GM19455 (cell line): ENCODE data around the gene UVRAG.

Experiments used
- ATAC-seq: cut with Tn5 transposase; IDR thresholded peaks from one replicate; pipeline ENCODE4 v1.9.1; 2021; ENCODE audit not compliant: unreplicated experiment

Gene UVRAG

GRCh38 chr11:75996523-75997442 is 181.8 kb downstream of the UVRAG start:
- no peak for ATAC-seq

- ATAC-seq: no peak
These were observed 189.4 kb downstream of the UVRAG start for GRCh38 chr11:76004400-76004799.

DNA sequence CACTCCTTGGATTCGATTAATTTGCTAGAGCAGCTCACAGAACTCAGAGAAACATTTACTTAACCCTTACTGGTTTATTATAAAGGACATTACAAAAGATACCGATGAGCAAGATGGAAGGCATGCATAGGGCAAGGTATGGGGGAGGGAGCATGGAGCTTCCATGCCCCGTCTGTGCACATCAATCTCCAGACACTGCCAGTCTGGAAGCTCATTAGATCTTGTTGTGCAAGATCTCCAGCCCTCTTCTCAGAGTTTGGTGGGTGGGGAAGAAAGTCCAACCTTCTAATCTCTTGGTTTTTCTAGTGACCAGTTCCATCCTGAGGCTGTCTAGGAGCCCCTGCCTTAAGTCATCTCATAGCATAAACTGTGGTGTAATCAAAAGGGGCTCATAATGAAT is 190.7 kb downstream of the UVRAG start:
- no peak for ATAC-seq

- ATAC-seq: no peak
These were observed 192.2 kb downstream of the UVRAG start for GRCh38 chr11:76007166-76007565.

DNA sequence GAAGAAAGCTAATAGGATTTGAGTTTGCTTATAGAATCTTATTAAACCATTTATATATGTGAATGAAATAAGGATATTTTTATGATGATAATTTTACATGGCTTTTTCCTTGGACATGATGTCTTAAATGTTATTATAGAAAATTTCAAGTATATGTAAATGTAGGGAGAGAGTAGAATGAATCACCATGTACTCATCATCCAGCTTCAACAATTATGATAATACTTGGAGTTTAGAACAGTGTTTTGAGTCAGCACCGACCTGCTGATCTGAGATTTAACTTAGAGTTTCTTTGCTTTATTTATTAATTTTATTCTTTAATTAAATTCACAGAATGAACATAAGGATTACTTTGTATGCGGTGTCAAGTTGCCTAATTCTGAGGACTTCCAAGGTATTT is 193.5 kb downstream of the UVRAG start:
- ATAC-seq: no peak

- ATAC-seq: no peak
These were observed 195.0 kb downstream of the UVRAG start for GRCh38 chr11:76010051-76010450.

DNA sequence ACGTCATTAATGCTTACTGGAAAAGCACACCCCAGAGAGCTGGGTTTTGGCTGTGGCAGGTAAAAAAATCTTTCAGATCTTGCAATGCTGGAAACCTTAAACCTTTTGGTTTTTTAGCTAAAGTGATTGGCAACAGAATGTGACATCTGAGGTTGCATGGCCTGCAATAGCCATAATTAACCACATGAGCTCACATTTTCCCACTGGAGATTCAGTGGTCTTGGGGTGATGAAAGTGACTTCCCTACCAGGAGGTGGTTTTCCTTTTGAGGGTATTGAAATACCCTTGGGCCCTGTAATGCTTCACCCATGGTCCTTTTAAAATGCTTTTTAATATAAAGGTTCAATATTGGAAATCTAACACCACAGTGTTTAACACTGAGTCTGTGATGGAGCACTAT is 198.5 kb downstream of the UVRAG start:
- no peak for ATAC-seq

DNA sequence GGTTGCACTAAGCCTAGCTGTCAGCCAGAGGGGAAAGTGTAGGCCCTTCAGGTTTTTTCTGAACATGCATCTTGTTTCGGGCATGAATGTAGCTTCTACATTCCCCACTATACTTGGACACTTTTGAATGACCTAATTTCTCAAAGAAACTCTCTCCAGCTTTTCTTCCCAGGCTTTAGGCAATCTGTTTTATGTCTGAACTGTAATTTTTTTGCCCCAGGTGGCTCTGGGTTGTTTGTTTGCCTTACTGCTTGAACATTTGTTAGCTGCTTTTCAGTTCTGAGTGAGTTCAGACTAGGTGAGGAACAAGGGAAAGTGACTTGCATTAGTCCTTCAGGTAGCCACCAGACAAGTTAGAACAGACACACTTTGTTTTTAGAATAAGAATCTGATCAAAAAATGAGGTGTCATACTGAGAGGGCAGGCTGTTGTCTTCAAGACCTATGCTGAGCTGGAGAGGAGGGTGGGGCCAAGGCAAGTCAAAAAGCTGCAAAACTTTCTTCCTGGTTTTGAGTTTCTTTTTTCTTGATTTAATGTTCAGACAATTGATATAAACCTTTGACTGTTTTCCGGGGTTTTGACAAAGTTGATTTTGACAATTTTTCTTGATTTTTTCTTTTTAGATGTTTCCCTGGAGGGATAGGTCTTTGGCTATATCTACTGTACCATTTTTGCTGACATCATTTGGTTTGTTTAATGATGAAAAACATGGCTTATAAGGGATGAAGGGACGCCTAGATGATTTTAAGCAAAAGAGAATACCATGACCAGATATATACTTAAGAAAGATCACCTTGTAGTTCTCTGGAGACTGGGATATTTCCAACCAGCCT is 208.4 kb downstream of the UVRAG start:
- ATAC-seq: no peak

DNA sequence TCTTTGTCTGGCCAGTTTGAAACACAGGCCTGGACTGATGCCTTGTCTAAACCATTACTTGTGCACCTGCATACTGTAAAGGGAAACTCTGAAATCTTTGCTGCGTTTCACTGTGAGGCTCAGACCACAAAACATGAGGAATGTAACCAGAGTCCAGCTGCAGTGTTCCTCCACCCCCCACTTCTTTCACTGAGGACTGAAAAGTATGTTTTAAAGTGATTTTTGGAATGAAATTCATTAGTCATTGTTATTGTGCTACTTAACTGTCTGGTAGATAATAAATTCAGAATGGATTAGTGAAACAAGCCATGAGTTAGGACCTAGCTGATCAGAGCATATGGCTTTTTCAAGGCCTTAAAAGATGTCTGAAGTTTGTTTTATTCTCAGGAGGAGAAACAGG is 210.1 kb downstream of the UVRAG start:
- no peak for ATAC-seq

DNA sequence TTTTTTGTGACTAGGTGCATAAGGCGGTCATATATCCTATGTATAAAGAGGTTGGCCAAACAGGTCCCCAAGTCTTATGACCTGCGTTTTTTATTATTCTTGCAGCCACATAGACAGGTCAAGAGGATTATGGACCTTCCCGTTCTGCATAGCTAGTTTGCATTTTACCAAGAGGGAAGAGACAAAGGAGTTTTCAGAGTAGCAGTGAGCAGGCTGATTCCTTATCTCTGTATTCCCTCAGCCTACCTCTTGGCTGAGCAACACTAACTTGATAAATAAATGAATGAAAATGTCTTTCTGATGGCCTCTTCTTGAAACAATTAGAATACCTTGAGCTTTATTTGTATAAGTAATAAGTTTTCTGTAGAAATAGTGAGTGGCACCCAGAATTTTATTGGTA is 210.8 kb downstream of the UVRAG start:
- ATAC-seq: no peak

DNA sequence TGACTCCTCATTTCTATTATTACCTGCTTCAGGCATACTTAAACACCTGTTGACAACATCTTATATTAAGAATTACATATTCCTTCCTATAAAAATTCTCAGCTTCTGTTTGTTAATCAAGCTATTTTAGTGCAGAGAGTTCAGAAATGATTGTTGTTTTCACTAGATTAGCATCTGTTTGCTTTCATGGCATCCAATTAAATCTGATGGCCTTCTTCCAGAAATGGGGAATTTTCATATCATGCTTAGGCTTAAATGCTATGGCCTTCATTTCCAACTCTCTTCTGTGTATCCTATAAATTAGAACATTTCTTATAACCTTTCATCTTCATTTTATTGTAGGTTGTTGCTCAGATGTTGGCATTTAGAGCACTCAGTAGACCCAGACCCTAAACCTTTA is 211.3 kb downstream of the UVRAG start:
- ATAC-seq: no peak

DNA sequence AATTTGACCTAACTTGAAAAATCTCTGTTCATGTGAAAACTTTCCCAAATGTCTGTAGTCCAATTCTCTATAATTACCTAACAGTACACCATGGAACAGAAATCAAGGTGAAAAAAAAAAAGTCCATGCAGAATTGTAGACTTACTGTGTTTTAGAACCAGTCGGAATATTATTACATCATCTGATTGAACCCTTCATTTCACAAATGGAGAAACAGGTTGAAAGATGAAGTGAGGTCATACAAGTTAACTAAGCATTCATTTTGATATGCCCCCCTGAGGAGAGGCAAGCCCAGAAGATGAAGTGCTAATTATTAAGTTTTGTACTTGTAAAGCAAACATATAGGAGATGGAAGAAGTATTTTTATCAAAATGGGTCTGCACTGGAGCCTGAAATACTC is 211.9 kb downstream of the UVRAG start:
- no peak for ATAC-seq

DNA sequence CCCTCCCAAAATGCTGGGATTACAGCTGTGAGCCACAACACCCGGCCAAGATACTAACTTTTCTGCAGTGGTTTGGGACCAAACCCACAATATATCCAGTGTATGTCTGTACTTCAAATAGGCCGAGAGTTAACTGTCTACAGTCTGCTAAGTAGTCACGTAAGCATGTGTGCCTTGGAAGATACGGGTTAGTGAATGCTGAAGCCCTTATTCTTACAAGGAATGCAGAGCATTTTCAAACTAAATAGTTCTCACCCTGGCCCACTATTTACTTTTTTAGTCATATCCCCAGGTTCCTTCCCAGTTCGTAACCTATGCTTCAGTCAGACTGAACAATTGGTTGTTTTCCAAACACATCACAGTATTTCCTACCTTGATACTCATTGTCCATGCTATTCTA is 215.3 kb downstream of the UVRAG start:
- no peak for ATAC-seq

DNA sequence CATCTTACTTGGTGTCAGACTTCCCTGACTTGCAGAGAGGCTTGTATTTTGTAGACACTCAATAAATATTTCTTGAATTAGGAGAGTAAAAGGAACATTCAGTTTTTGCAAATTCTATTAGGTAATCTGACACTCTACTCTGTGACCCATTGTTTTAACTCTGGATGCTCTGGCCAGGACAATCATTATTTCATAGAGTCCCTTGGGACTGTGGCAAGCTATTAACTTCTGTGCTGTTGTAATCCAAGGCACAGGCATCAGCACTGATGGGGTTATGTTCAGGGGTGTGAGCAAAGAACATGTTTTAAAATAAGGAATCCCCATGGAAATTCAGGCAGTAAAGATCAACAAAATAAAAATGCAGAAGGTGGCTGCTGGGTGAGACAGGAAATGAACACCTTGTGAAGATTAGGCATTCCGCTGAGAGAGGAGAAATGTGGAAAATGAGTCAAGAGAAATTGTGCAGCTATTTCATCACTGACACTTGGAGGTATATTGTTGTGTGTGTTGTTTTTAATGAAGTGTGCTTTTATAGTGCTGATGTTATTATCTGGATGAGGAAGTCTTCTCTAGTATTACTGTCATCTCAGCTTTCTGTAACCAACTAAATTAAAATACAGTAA is 216.1 kb downstream of the UVRAG start:
- ATAC-seq: no peak

DNA sequence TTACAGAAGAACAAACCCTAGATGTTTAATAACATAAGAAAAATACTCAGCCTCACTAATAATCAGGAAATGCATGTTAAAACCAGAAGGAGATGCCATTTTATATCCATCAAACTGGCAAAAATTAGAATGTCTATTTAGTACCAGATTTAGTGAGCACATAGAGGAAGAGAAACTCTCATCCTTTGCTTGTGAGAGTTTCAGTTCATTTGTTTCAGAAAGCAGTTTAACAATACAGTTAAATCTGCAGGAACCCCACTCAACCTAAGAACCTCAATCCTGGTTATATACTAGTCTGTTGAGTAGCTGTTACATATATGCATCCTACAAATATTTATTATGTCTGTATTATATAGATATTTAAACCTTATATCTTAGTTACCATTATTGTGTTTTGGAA is 218.7 kb downstream of the UVRAG start:
- ATAC-seq: no peak

- ATAC-seq: no peak
These were observed 220.0 kb downstream of the UVRAG start for GRCh38 chr11:76035020-76035419.

DNA sequence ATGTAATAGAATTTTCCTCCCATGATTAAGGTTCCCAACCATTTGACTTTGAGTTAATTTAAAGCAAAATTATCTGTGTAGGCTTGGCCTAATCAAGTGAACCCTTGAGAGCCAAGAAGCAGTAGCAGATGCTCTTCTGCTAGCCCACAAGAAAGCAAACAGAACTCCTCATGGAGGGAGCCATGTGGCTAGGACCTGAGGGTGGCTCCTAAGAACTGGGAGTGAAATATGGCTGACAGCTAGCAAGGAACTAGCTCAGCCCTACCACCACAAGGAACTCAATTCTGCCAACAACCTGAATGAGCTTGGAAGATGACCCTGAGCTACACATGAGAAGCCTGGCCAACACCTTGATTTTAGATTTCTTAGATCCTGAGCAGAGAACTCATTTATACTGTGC is 223.6 kb downstream of the UVRAG start:
- no peak for ATAC-seq

- ATAC-seq: no peak
These were observed 226.2 kb downstream of the UVRAG start for GRCh38 chr11:76041208-76041607.

GRCh38 chr11:76044750-76045320 is 229.8 kb downstream of the UVRAG start:
- ATAC-seq: no peak

DNA sequence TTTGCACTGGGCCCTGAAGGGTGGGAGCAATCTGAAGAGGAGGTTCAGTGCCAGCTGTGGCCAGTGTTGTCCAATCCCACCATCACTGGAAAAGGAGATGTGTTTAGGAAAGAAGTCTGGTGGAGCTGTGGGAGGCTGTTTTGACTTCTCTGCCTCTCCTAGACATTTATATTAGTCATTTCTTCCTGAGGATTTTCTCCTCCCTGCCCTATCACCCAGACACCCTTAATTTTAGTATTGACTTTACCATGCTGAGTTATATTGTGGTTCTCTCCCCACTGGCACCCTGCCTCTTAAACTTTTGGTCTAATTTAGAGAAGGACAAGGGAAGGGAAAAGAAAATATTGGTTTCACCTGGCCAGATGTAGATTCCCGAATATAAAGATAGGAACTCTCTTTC is 232.2 kb downstream of the UVRAG start:
- no peak for ATAC-seq

DNA sequence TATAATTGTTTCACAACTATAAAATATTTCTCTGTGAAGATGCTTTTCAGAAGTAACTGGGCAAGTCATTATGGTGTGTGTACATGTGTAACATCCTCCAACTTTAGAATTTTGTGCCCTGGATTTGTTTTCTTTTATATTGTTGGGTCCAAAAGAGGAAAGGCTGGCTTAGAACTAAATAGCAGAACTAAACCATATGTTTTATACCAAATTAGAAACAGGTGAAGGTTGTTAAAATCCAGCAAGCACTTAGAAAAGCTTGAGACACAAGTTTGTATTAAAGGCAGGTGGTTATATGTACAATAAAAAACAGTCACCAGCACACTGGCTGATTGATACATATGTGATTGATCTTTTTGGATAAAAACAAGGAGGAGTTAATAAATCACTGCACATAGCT is 232.8 kb downstream of the UVRAG start:
- ATAC-seq: no peak
